ENCODE results near the gene CALCOCO1. TPM values are rescaled to one million over a fixed set of nuclear protein-coding genes. Genes with fewer than 3 reads are reported as not detected.

CALCOCO1 gene
- total RNA-seq, 2 experiments from 2014 or later, result 12.8 to 25.1 TPM

- Histone ChIP-seq H3K79me2 (ENCODE audit: insufficient read depth, low read depth, low read length) (no peaks in the 10 kb centered on the region), H3K27ac (ENCODE audit: low read depth, low read length, poor library complexity, severe bottlenecking) (no peak overlapping the region), H3K4me2 (ENCODE audit: low read length) (no peak overlapping the region), H2AFZ (ENCODE audit: low read length) (no peak overlapping the region), H3K36me3 (ENCODE audit: insufficient read depth, low read length) (no peaks in the 10 kb centered on the region), H3K9me2 (ENCODE audit: insufficient read depth, low read length) (no peaks in the 10 kb centered on the region), H3K4me3 (ENCODE audit: low read depth, low read length, poor library complexity, severe bottlenecking) (no peak overlapping the region), H4K20me1 (ENCODE audit: insufficient read depth, low read length) (no peaks in the 10 kb centered on the region), H3K9me3 (ENCODE audit: low read length) (no peaks in the 10 kb centered on the region), H3K4me1 (ENCODE audit: insufficient read depth, low read length, poor library complexity, severe bottlenecking) (peaks cover 4% of the 10 kb centered on the region)
- TF ChIP-seq CTCF (conservative IDR thresholded peaks at IDR 0.05; ENCODE audit: low read length) (no peak), EZH2phosphoT487 (IDR thresholded peaks at IDR 0.05; ENCODE audit: borderline replicate concordance, low read depth, low read length) (no peak)
- DNase-seq (ENCODE audit: low spot score), result no peak
- no TSS peak for BruUV-seq (replicated peaks)
- CTCF ChIA-PET (ENCODE audit: unreplicated experiment), result interaction anchor here (1.3 kb wide), 1 partner anchor 10 kb away, joined by 3 read pairs; no protein-coding TSS in a partner anchor
- intact Hi-C loops (cut with micrococcal nuclease; ENCODE audit: unreplicated experiment), result no loop called here
- POLR2A ChIA-PET, result interaction anchor here (0.6 to 1.1 kb wide), 2 partner anchors 11 to 12 kb away, joined by 3 read pairs; partner anchors contain the start of gene CISTR
These were observed 12.2 kb upstream of the CALCOCO1 start for GRCh38 chr12:53739214-53740129.

- Histone ChIP-seq H3K27ac (ENCODE audit: low read depth, low read length, poor library complexity, severe bottlenecking) (no peak overlapping the region), H3K4me2 (ENCODE audit: low read length) (peak overlapping the region; percentile 46), H3K79me2 (ENCODE audit: insufficient read depth, low read depth, low read length) (no peaks in the 10 kb centered on the region), H3K36me3 (ENCODE audit: insufficient read depth, low read length) (no peaks in the 10 kb centered on the region), H4K20me1 (ENCODE audit: insufficient read depth, low read length) (no peaks in the 10 kb centered on the region), H3K9me3 (ENCODE audit: low read length) (no peaks in the 10 kb centered on the region), H3K4me1 (ENCODE audit: insufficient read depth, low read length, poor library complexity, severe bottlenecking) (peaks cover 4% of the 10 kb centered on the region), H3K9me2 (ENCODE audit: insufficient read depth, low read length) (no peaks in the 10 kb centered on the region), H2AFZ (ENCODE audit: low read length) (no peak overlapping the region), H3K4me3 (ENCODE audit: low read depth, low read length, poor library complexity, severe bottlenecking) (no peak overlapping the region)
- BruUV-seq (replicated peaks), result no TSS peak
- CTCF ChIA-PET (ENCODE audit: unreplicated experiment), result no interaction called here
- intact Hi-C loops (cut with micrococcal nuclease; ENCODE audit: unreplicated experiment), result no loop called here
- DNase-seq (ENCODE audit: low spot score), result no peak
- no peak for TF ChIP-seq EZH2phosphoT487 (IDR thresholded peaks at IDR 0.05; ENCODE audit: borderline replicate concordance, low read depth, low read length)
- no peak for TF ChIP-seq CTCF (conservative IDR thresholded peaks at IDR 0.05; ENCODE audit: low read length)
- POLR2A ChIA-PET, result interaction anchor here (0.6 kb wide), 1 partner anchor 13 kb away, joined by 3 read pairs; the partner anchor contains the start of gene CISTR
These were observed 11.4 kb upstream of the CALCOCO1 start for GRCh38 chr12:53738406-53739213.

Data from OCI-LY7 (cell line).